GM19328 (cell line): ENCODE measurements around the gene ACSL4.

ENCODE experiments used
- ATAC-seq: cut with Tn5 transposase; IDR thresholded peaks from one replicate; pipeline ENCODE4 v1.9.1; 2021; ENCODE audit warnings: mild to moderate bottlenecking, moderate library complexity; ENCODE audit not compliant: unreplicated experiment

Gene ACSL4

DNA sequence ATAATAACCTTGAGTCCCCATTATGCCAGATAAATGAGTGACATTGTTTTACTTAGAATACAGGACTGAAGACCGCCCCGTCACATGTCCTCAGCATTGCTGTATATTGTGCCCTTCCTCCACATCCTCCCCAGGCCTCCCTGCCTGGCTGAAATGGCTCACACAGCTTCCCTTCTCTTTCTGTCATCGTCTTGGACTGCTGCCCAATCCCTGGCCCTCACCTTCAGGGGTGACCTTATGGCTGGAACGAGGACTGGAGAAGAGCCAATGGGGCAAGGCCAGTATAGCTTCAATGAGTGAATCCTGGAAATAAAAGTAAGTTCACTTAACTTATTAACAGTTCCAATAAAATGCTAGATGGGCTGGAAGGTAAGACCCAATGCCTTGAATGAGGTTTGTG, 110.8 kb downstream of the ACSL4 start:
- no peak for ATAC-seq

- no peak for ATAC-seq
Measured at GRCh38 chrX:109619771-109620170, 113.3 kb downstream of the ACSL4 start.

GRCh38 chrX:109614951-109615350, 118.1 kb downstream of the ACSL4 start:
- ATAC-seq = no peak

GRCh38 chrX:109601486-109601885, 131.6 kb downstream of the ACSL4 start:
- ATAC-seq = no peak

- no peak for ATAC-seq
Measured at GRCh38 chrX:109600237-109600651, 132.8 kb downstream of the ACSL4 start.

DNA sequence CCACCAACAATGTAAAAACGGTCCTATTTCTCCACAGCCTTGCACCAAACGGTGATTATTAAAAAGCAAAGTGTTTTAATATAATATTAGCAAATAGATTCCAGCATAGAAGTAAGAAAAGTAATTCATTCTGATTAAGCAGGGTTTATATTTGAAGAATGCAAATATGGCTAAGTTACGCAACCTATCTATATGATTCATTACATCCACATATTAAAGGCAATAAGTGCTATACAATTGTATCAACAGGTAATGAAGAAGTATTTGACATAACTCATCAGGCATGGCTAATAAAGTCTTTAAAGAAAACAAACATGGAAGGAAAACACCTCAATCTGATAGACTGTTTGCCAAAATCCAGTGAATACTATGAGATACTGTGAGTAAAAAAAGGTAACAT, 137.0 kb downstream of the ACSL4 start:
- ATAC-seq = no peak
